Esophagus squamous epithelium (tissue), 5 donors: ENCODE measurements around the gene FOXI1. TPM values are rescaled to one million over a fixed set of nuclear protein-coding genes. Genes with fewer than 3 reads are reported as not detected.

Source experiments
- DNase-seq: peaks from one replicate; lab custom pipeline; 2025; lab: John Stamatoyannopoulos, UW
- H3K27ac ChIP-seq, 4 donors: fragments of 200-600 bp; sonication (generic); one replicate each; pipeline ENCODE4 v1.5.1; 2016 to 2019; ENCODE audit warnings: mild to moderate bottlenecking in 1 of 4
- H3K27me3 ChIP-seq, 4 donors: fragments of 200-600 bp; sonication (generic); 1 replicate in 3 of 4; 2 replicates in 1 of 4; pipeline versions ENCODE4 v1.5.1 to v1.6.0; 2017 to 2021; ENCODE audit warnings: antibody characterized with exemption in 1 of 4
- H3K36me3 ChIP-seq, 3 donors: fragments of 200-600 bp; sonication (generic); one replicate each; pipeline ENCODE4 v1.5.1; 2016 to 2019
- H3K4me1 ChIP-seq, 3 donors: fragments of 200-600 bp; sonication (generic); one replicate each; pipeline ENCODE4 v1.5.1; 2017 to 2019
- H3K4me3 ChIP-seq, 4 donors: fragments of 200-600 bp; sonication (generic); 1 replicate in 3 of 4; 2 replicates in 1 of 4; pipeline ENCODE4 v1.5.1; 2016 to 2019; ENCODE audit warnings: mild to moderate bottlenecking in 2 of 4, moderate library complexity in 1 of 4
- H3K9me3 ChIP-seq, 3 donors: fragments of 200-600 bp; sonication (generic); one replicate each; pipeline ENCODE4 v1.5.1; 2016 to 2019
- CTCF ChIP-seq, 6 experiments: fragments of 450-650 bp in 4 of 6; fragments of 200-600 bp in 2 of 6; sonication (generic) in 2 of 6; IDR thresholded peaks; one replicate each; pipeline ENCODE4 v1.5.1; 2016 to 2019; ENCODE audit warnings: antibody characterized with exemption in 6 of 6, mild to moderate bottlenecking in 4 of 6, moderate library complexity in 4 of 6
- POLR2A ChIP-seq, 4 donors: fragments of 450-650 bp; IDR thresholded peaks; one replicate each; pipeline ENCODE4 v1.6.1; 2017; ENCODE audit warnings: antibody characterized with exemption in 4 of 4, mild to moderate bottlenecking in 4 of 4, moderate library complexity in 3 of 4
- WGBS, 2 donors: methylation state at CpG; one replicate each; pipeline ENCODE4 v1.1.5; 2018; 5-methylcytosine and 5-hydroxymethylcytosine counted together
- intact Hi-C: fragments of 100-400 bp; cut with DNase I; formaldehyde crosslinking; loops from one replicate; pipeline ENCODE4 v1.15.0; 2022
- total RNA-seq, 4 donors: library from RNA; depleted of rRNA; stranded (reverse); fragments of >200 nt; gene quantifications; one replicate each; pipeline ENCODE4 v1.1.0, GENCODE V29; 2016
- donor health status: DM: yes; HTN: yes; CAD: no.

Gene FOXI1
- total RNA-seq, 4 donors from 2014 or later: not detected

- no peak for TF ChIP-seq POLR2A (IDR thresholded peaks at IDR 0.05)
- no peak for TF ChIP-seq CTCF (IDR thresholded peaks at IDR 0.05)
- Histone ChIP-seq H3K36me3 (no peaks in the 10 kb centered on the region), H3K9me3 (no peaks in the 10 kb centered on the region), H3K4me3 (no peak overlapping the region), H3K27me3 (peaks cover 0 to 17% (median 0%) of the 10 kb centered on the region in 4 donors), H3K27ac (no peak overlapping the region), H3K4me1 (peaks cover 0 to 3% (median 0%) of the 10 kb centered on the region in 3 donors)
- 70 to 83% methylated on average over 2 to 3 of the region's 12 CpGs for WGBS, 2 donors
- no peak for DNase-seq
- intact Hi-C loops: loop anchor here (10.0 kb wide), 1 partner anchor 316 kb away; no protein-coding TSS in a partner anchor
These were observed 2.6 kb downstream of the FOXI1 start for GRCh38 chr5:170108266-170108785.

DNA sequence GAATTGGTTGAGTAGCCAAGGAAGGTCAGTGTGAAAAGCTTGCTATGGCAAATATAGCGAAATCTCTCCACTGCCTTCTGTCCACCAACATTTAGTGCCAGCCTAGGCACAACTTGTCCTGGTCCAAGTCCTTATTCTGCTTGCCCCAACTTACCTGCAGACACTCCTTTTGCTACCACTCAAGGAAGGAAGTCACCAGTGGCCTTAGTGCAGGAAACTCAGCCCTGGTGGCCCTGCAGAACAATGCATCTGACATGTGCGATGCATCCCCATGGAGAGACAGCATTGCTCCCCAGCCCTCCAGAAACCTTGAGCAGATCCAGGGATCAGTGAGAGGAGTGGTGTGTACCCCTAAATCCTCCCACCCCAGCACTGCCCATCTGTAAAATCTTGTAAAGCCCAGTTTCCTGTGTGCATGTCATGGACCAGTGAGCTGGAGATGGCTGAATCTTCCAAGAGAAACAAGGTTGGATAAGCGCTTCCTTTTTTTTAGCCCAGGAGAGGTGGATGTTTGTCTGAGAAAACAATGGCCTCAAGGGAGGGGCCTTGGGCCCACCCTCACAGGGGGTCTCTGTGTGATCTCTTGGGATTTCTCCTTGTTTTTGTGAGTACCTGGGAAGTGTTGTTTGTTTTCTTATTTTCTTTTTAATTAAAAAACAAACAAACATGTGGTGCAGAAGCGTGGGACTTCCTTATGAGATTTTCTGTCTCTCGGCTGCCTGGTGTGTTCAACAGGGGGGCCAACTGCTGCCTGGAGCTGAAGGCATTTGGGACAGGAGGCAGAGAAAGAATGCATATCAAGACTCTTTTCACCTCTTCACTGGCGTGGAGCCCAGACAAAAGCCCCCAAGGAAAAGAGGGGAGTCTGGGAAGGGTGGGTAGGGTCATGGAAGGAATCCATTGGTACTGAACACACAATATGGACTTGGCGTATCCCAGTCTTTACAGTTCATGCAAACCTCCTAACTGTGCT lies 3.6 kb downstream of the FOXI1 start:
- Histone ChIP-seq H3K4me3 (no peak overlapping the region), H3K9me3 (no peaks in the 10 kb centered on the region), H3K4me1 (peaks cover 0 to 3% (median 0%) of the 10 kb centered on the region in 3 donors), H3K36me3 (no peaks in the 10 kb centered on the region), H3K27me3 (peaks cover 0 to 15% (median 0%) of the 10 kb centered on the region in 4 donors), H3K27ac (no peak overlapping the region)
- no peak for TF ChIP-seq CTCF (IDR thresholded peaks at IDR 0.05)
- no peak for TF ChIP-seq POLR2A (IDR thresholded peaks at IDR 0.05)
- DNase-seq: no peak
- intact Hi-C loops: loop anchor here (10.0 kb wide), 1 partner anchor 315 kb away; no protein-coding TSS in a partner anchor
- 82 to 90% methylated on average over 4 to 6 of the region's 7 CpGs for WGBS, 2 donors

DNA sequence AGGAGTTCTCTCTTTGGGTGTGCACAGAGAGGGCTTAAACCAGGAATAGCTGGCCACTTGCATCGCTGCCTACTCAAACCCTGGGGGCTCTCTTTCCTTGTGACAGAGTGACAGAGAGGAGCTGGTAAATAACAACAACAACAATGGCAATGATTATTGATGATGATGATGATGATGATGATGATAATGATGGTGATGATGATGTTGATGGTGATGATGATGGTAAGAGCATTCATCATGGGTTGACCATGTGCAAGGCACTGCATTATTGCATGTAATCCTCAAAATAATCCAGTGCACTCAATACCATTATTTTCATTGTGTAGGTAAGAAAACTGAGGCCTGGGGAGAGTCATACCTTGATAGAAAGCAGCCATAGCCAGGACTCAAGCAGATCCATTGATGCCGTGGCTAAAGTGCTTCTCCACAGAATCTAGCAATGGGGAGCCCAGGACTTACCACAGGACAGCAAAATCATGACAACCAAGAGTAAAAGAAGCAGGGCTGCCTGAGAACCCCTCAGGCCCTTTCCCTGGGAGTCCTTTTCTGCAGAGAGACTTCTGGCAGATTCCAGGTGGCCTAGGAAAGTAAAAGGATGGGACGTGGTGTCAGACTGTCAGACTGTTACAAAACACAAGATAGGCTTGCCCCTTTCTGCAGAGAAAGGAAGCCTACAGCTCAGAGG lies 4.8 kb downstream of the FOXI1 start:
- peaks cover 0 to 6% (median 0%) of the 10 kb centered on the region in 4 donors for H3K27me3 ChIP-seq
- peaks cover 0 to 2% (median 0%) of the 10 kb centered on the region in 3 donors for H3K4me1 ChIP-seq
- no peak overlapping the region for H3K27ac ChIP-seq
- intact Hi-C loops: no loop called here
- H3K4me3 ChIP-seq: no peak overlapping the region
- no peak for TF ChIP-seq POLR2A (IDR thresholded peaks at IDR 0.05)
- TF ChIP-seq CTCF (IDR thresholded peaks at IDR 0.05): no peak
- no peaks in the 10 kb centered on the region for H3K36me3 ChIP-seq
- no peaks in the 10 kb centered on the region for H3K9me3 ChIP-seq
- DNase-seq: no peak
- WGBS, 2 donors: 27 to 70% methylated on average over 1 to 3 of the region's 3 CpGs

DNA sequence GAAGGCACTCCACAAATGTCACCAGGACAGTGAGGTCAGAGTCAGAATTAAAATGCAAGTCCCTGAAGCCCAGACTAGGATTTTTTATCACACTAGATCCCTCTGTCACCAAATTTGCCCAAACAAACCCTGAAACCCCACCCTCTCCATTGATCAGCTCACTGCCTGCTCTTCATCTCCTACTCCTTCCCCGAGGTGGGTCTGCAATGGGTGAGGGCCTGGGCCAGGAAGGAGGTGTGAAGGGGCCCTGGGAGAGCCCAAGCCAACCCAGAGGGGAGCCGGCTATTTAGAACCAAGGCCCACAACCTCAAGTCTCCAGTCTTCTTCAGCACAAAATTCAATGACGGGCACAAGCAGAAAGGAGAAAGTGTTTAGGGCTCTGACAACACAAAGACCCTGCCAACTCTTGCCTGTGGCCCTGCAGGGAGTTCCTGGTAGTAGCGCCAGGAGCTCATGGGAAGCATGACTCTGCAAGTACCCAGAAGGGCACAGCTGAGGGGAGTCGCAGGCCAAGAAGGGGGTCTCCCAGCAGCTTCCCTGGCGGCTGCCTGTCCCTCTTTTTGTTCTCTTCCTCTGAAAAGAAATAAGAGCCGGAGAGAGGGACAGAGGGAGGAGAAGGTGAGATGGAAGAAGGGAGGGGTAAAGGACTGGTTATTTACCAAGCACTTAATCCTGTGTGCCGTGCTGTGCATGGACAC lies 5.5 kb downstream of the FOXI1 start:
- DNase-seq: no peak
- no peaks in the 10 kb centered on the region for H3K36me3 ChIP-seq
- no peaks in the 10 kb centered on the region for H3K9me3 ChIP-seq
- intact Hi-C loops: no loop called here
- no peaks in the 10 kb centered on the region for H3K4me1 ChIP-seq
- no peak overlapping the region for H3K4me3 ChIP-seq
- H3K27ac ChIP-seq: no peak overlapping the region
- H3K27me3 ChIP-seq: no peaks in the 10 kb centered on the region
- 28 to 47% methylated on average over 4 to 5 of the region's 8 CpGs for WGBS, 2 donors
- TF ChIP-seq CTCF (IDR thresholded peaks at IDR 0.05) (no peak), POLR2A (IDR thresholded peaks at IDR 0.05) (no peak)
